Tongue (tissue), 2 donors: ENCODE measurements around the gene ZNHIT2. TPM values are rescaled to one million over a fixed set of nuclear protein-coding genes. Genes with fewer than 3 reads are reported as not detected.
"Not testable (repeated sequence)": the region's sequence is repeated elsewhere in the genome, so short reads cannot be mapped to it uniquely, and the experiment has no call there.

Source experiments
- DNase-seq: peaks from one replicate; pipeline ENCODE4 v3.0.0-alpha.2; 2015
- total RNA-seq: library from RNA; depleted of rRNA; stranded (reverse); fragments of >200 nt; gene quantifications from one replicate; pipeline ENCODE4 v1.2.3, GENCODE V29; 2014

Gene ZNHIT2
- 3.5 TPM for total RNA-seq

DNA sequence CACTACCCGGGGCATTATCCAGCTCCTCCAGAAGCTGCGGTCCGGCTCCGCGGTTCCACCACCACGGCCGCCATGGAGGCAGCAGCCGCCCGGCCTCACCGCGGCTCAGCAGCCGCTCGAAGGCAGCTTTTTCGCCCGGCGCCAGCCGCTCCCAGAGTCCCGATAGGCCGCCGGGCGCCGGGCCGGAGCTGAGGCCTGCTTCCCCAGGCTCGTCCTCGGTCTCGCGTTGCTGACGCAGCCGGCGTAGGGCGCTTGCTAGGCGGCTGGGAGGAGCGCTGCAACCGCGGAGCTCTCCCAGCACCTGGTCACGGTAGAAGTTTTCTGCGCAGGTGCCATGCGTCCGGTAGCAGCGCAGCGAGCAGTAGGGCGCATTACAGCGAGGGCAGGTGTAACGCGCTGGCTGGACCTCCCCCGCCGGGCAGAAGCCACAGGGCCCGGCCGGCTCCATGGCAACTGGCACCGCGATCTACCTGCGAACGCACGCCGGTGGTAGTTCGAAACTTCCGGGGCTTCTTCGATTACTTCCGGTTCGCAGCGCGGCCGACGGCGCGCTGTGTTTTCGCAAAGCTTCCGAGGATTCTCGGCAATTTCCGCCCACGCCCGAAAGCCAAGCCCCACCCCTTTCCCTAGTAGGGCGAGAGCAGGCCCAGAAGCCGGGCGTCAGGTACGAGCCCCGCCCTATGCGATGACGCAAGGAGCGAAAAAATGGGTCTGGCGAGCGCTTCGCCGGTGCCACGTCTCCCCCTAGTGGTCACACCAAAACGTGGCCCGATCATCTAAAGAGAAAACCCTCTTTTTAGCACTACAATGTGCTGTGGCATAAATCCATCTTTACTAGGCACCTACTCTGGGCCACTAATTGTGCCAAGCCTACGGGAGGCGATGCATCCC lies at the start of gene ZNHIT2:
TSS of gene ZNHIT2 (minus strand) at position 496 of the 891 bp plus-strand sequence. CDS start at position 448, 48 bp downstream.
- peak; percentile 100 for DNase-seq

- no peak for DNase-seq
These were observed 49.4 kb upstream of the ZNHIT2 start for GRCh38 chr11:65166893-65167292.

GRCh38 chr11:65165410-65166317 lies 48.2 kb upstream of the ZNHIT2 start:
- no peak for DNase-seq

GRCh38 chr11:65163684-65164083 lies 46.2 kb upstream of the ZNHIT2 start:
- DNase-seq = no peak

DNA sequence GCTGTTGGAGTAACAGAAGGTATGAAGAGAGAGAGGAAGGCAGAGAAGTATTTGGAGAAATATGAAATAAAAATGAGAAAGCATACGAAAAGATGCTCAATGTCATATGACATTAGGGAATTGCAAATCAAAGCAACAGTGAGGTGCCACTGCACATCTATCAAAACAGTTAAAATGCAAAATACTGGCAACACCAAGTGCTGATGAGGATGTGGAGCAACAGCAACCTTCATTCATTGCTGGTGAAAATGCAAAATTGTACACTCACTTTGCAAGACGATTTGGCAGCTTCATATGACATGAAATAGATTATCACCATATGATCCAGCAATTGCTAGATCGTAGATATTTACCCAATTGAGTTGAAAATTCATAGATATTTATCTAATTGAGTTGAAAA lies 43.1 kb upstream of the ZNHIT2 start:
- DNase-seq = no peak

DNA sequence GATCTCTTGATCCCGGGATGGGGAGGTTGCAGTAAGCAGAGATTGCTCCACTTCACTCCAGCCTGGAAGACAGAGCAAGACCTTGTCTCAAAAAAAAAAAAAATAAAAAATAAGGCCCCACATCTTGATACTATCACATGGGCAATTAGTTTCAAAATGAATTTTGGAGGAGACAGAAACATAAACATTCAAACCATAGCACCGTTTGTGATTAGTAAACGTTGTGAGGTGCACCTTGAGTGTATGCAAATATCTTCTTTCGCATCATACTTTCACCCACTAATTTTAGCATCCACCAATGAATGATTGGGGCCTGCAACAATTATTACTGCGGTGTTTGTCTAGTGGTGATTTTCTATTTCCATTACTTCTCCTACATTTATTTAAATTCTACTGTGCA lies 41.5 kb upstream of the ZNHIT2 start:
- DNase-seq = no peak

- DNase-seq = no peak
These were observed 39.8 kb upstream of the ZNHIT2 start for GRCh38 chr11:65157336-65157735.

GRCh38 chr11:65156926-65157325 lies 39.4 kb upstream of the ZNHIT2 start:
- no peak for DNase-seq

GRCh38 chr11:65156256-65156655 lies 38.8 kb upstream of the ZNHIT2 start:
- DNase-seq = no peak

- no peak for DNase-seq
These were observed 34.6 kb upstream of the ZNHIT2 start for GRCh38 chr11:65152122-65152521.

DNA sequence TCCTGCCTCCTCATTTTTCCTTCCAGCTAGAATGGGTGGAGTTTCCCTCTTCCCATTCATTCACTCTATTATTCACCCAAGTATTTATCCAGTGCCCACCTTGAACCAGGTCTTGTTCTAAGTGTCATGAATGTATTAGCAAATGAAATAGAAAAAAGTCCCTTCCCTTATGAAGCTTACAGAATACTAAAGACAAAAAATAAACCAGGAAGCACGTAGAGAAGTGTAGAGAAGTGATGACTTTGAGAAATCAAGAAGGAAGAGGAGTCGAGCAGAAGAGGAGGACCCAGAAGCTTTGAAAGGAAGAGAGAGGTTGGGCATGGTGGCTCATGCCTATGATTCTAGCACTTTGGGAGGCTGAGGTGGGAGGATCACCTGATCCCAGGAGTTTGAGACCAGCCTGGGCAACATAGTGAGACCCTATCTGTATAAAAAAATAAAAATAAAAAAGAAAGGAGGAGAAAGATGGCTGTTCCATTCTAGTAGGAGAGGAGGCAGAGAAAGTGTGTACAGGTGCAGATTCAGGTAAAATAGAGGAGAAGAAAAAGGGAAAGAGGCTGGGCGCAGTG lies 33.9 kb upstream of the ZNHIT2 start:
- no peak for DNase-seq

- DNase-seq = peak; percentile 84
These were observed 33.2 kb upstream of the ZNHIT2 start for GRCh38 chr11:65150509-65151299.

GRCh38 chr11:65150131-65150508 lies 32.6 kb upstream of the ZNHIT2 start:
- DNase-seq = not testable (repeated sequence)

GRCh38 chr11:65148657-65149056 lies 31.2 kb upstream of the ZNHIT2 start:
- DNase-seq = no peak

GRCh38 chr11:65147352-65148075 lies 30.0 kb upstream of the ZNHIT2 start:
- DNase-seq = no peak

- DNase-seq = no peak
These were observed 24.5 kb upstream of the ZNHIT2 start for GRCh38 chr11:65141896-65142494.

DNA sequence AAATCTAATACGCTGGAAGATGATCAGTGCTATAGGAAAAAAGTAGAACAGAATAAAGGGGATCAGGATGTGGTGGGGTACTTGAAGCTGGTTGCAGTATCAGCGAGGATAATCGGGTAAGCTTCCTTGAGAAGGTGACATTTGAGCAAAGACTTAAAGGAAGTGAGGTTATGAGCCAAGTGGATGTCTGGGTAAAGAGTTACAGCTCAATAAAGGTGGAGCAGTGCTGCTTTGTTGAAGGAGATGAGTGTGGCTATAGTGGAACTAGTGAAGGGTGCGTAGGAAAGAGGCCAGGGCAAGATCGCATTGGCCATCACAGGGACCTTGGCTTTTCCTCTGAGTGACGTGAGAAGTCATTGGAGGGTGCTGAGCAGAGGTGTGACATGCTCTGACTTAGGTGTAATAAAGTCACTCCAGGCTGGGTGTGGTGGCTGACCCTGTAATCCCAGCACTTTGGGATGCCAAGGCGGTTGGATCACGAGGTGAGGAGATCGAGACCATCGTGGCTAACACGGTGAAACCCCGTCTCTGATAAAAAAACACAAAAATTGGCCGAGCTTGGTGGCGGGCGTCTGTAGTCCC lies 19.1 kb upstream of the ZNHIT2 start:
- no peak for DNase-seq

DNA sequence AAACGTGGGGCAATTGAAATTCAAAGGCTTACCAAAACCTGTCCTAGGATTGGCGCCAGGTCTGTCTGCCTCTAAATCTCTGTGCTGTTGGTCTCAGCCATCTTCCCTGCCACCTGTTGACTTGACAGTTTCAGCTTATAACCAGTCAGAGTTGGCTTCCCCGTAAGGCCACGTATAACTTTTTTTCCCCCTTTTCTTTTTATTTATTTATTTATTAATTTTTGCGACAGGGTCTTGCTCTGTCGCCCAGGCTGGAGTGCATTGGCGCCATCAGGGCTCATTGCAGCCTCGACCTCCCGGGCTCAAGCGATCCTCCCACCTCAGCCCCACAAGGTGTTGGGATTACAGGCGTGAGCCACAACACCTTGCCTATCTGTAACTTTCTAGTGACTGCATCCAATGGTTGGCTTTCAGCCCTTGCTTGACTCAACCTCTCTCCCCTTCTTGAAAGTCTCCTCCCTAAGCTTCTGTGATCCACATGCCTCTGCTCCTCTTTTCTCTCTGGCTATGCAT lies 18.2 kb upstream of the ZNHIT2 start:
- no peak for DNase-seq

DNA sequence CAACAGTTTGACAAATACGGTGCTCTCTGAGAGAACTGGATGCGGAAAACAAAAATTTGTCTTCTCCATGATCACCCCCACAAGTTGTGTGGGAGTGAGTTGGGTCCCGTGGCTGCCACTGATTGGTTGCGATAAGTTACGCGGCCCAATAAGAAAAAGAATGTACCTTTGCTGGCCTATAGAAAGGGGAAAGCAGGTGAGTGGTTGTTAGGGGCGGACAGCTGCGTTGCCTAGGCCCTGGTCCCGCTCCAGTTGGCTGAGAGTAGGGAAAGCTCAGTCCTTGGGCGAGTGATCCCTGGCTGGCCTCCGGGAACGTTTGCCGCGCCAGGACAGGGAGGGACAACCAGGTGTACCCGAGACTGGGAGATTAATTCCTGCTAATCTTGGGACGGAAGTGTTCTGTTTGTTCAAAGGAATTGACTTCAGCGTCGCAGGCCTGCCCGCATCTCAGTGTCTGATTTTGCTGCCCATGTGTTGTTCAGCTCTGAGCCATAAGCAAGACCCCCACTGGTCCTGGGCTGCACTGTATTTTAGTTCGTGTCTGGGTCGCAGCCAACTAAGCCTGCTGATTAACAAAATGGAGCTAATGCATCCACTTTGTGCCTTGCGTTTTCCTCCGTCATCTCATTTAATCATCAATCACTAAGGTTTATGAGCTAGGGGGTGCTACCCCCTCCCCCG lies 17.6 kb upstream of the ZNHIT2 start:
- peak; percentile 98 for DNase-seq
